A673 (cell line): Measurements from ENCODE around the gene VSTM4.

ENCODE experiments used
- CTCF ChIP-seq: fragments of 300-800, 200-600 bp; sonication (generic); conservative IDR thresholded peaks from 2 replicates; pipeline ENCODE4 v1.5.1; 2017; ENCODE audit warnings: low read depth, mild to moderate bottlenecking, antibody characterized with exemption, low read length, moderate library complexity, mixed read lengths
- EZH2 ChIP-seq: fragments of 200-600 bp; sonication (generic); IDR thresholded peaks from 2 replicates; pipeline ENCODE4 v1.6.1; 2017; ENCODE audit warnings: borderline replicate concordance, low read depth, mild to moderate bottlenecking, mixed read lengths, antibody characterized with exemption, low read length; ENCODE audit not compliant: poor library complexity, severe bottlenecking

DNA sequence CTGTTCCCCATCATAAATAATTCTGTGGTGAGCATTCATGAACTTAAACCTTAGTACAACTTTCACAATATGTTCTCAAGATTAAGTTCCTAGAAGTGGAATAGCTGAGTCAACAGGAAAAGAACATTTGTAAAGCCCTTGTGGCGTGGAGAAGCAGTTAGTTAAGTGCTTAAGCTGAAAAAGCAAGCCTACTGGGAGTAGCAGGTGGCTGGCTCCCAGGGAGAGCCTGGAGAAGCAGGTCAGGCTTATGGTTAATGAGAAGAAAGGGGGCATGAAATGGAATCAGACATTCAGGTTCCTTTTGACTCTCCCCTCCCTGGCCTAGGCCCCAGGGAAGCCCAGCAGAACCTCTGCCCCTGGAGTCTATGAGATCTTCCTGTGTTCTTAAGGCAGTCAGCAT is 35.3 kb downstream of the VSTM4 start:
- TF ChIP-seq CTCF (no peak), EZH2 (no peak)
